ENCODE measurements around the gene IFT20.

The IFT20 gene

DNA sequence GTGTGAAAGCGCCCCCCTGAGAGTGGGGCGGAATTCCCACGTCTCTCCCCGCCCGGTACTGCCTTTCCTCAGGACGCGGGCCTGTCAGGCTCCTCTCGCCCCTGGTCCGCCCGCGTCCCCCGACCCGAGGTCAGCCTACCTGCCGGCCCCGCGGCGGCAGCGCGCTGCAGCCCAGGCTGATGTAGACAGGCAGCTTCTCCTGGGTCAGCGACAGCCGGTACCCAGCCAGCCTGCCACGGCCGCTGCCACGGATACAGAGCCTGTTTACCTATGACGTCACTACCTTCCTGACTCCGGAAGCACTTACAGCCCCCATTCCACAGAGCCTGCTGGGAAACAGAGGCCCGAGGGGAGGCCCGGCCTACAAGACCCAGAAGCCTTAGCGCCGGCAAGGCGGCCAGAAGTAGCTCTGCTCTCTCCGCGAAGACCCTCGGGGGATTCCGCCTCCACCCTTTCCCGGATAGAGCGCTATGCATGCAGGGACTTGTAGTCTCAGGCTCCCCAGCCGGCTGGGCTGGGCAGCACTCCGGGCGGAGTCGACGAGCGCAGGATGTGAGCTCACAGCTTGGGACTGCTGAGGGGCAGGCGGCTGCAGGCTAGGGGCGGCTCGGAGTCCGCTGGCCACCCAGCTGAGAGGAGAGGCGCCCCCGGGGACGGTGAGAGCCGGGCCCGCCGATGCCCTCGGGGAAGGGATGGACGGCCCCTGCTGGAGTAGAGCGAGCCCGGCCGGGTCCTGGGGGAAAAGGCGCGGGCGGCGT lies at the start of gene IFT20, which contains the start of gene TNFAIP1:
Gene IFT20 (minus strand): TSS at position 272 of the 758 bp plus-strand sequence. CDS start 3,487 bp downstream, outside the sequence.
Gene TNFAIP1 (plus strand): TSS at position 561 of the 758 bp plus-strand sequence. CDS start 3,761 bp downstream, outside the sequence.
- DNase-seq (ENCODE audit: low read depth) = peak; percentile 93

DNA sequence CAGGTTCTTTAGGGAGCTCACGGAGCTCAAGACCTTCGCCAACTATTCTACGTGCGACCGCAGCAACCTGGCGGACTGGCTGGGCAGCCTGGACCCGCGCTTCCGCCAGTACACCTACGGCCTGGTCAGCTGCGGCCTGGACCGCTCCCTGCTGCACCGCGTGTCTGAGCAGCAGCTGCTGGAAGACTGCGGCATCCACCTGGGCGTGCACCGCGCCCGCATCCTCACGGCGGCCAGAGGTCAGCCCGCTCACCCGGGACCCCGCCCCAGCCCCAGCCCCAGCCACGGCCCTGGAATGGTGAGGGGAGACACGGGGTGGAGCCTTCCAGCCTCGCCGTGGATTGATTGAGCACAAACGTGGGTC lies 49.7 kb upstream of the IFT20 start:
- DNase-seq (ENCODE audit: low read depth) = no peak

DNA sequence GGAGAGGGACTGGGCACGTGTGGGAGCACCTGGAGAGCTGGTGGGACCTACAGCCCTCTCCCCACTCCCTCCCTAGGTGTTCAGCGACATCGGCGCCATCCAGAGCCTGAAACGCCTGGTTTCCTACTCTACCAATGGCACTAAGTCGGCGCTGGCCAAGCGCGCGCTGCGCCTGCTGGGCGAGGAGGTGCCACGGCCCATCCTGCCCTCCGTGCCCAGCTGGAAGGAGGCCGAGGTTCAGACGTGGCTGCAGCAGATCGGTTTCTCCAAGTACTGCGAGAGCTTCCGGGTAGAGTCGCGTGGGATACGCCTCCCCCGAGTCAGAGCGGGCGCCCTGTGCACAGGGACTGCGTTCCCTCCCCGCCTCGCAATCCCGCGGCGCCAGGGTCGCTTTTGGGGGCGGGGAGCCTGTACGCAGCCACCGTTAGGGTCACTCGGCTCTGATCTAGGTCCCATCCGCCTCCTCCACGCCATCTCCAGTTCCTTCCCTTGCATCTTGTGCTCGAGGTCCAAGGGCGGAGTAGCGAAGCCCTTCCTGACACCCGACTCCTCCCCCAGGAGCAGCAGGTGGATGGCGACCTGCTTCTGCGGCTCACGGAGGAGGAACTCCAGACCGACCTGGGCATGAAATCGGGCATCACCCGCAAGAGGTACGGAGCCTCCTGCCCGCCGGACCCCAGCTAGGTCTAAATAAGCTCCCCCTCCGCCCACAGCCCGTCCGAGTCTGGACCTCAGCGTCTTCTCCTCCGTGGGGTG lies 49.2 kb upstream of the IFT20 start:
- peak; percentile 42 for DNase-seq (ENCODE audit: low read depth)

DNA sequence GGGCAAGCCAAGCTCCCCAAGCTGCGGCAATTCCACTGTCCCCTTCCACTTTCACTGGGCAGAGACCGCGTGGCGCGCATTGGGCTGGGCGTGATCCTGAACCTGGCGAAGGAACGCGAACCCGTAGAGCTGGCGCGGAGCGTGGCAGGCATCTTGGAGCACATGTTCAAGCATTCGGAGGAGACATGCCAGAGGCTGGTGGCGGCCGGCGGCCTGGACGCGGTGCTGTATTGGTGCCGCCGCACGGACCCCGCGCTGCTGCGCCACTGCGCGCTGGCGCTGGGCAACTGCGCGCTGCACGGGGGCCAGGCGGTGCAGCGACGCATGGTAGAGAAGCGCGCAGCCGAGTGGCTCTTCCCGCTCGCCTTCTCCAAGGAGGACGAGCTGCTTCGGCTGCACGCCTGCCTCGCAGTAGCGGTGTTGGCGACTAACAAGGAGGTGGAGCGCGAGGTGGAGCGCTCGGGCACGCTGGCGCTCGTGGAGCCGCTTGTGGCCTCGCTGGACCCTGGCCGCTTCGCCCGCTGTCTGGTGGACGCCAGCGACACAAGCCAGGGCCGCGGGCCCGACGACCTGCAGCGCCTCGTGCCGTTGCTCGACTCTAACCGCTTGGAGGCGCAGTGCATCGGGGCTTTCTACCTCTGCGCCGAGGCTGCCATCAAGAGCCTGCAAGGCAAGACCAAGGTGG lies 46.0 kb upstream of the IFT20 start:
- DNase-seq (ENCODE audit: low read depth) = no peak

DNA sequence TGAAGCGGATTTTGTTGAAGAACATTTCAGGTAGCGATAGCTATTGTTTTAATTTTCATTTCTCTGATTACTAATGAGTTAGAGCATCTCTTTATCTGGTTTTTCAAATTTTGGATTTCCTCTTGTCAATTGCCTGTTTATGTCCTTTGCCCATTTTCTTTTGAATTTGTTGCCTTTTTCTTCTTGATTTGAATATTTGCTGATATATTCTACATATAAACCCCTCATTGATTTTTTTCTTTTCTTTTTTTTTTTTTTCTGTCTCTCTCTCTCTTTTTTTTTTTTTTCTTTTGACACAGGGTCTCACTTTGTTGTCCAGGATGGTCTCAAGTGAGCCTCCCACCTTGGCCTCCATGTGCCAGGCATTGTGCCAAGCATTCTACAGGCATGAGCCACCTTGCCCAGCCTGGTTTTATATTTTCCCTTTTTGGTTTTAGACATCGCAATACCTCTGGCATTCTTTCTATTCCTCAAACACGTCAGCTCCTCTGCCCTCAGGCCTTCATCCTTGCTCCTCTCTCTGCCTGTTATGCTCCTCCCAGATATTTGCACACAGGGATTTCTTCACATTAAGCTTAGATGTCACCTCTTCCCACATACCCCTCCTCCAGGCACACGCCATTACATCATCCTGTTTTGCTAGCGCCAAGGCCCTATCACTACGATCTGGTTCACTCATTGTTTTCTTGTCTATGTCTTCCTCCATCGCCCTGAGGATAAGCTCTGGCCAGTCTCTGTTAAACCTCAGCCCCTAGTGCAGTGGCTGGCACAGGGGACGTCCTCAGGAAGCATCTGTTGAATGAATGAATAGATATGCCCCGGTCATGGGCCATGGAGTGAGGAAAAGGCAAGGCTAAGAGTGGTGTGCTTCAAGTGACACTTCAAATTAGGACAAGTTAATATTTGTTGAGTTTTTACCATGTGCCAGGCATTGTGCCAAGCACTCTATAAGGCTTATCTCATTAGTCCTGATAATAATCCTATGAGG lies 44.8 kb upstream of the IFT20 start:
- no peak for DNase-seq (ENCODE audit: low read depth)

- no peak for DNase-seq (ENCODE audit: low read depth)
Measured at GRCh38 chr17:28372945-28373274, 37.6 kb upstream of the IFT20 start.

- no peak for DNase-seq (ENCODE audit: low read depth)
Measured at GRCh38 chr17:28372203-28372944, 37.1 kb upstream of the IFT20 start.

DNA sequence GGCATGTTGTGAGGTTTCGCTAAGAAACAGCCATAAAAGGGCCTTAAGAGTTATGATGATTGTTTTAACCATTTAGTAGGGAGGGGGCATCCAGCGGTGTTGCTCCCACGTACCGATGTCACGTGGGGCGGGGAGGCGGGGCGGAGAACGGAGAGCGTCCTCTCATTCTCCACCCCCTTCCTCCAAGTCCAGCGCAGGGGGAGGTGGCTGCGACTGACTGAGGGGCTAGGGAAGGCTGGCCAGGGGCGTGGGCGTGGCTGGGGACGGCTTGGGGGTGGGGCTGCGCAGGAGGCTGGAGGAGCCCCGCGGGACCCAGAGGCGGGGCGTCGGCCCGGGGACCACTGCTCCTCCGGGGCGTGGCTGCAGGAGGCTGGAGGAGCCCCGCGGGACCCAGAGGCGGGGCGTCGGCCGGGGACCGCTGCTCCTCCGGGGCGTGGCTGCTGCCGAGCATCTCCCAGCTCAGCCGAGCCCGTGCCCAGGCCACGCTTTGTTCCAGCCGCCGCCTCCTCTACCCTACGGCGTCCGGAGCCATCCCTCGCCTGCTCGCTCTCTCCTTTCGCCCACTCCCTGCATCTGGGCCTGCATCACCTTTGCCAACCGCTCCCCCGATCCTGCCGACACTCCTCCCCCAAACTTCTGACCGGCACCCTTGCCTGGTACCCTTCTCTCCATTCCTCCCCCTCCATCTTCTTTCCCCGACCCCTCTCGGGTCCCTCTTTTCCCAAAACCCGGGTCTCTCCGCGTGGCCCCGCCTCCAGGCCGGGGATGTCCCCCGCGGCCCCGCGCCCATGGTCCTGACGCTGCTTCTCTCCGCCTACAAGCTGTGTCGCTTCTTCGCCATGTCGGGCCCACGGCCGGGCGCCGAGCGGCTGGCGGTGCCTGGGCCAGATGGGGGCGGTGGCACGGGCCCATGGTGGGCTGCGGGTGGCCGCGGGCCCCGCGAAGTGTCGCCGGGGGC lies 36.3 kb upstream of the IFT20 start, which contains the start of gene SARM1:
Gene SARM1 (plus strand): TSS at position 450 of the 958 bp plus-strand sequence. CDS start 339 bp downstream, at position 789.
- DNase-seq (ENCODE audit: low read depth) = peak; percentile 72

DNA sequence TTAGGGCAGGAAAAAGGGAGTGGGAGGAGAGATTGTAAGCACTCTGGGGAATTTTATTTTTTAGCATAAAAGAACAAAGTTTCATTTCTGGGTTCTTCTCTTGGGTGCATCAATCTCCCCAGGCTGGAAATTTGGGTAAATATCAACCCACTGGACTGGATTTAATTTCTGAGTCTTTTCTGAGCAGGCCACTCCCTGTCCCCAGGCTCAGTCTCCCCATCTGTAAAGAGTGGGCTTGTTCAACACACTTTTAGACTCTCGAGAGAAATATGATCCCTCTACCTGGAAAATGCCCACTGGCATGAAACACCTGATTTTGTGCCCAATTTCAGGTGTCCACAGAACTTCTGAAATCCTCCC lies 35.5 kb upstream of the IFT20 start:
- no peak for DNase-seq (ENCODE audit: low read depth)

DNA sequence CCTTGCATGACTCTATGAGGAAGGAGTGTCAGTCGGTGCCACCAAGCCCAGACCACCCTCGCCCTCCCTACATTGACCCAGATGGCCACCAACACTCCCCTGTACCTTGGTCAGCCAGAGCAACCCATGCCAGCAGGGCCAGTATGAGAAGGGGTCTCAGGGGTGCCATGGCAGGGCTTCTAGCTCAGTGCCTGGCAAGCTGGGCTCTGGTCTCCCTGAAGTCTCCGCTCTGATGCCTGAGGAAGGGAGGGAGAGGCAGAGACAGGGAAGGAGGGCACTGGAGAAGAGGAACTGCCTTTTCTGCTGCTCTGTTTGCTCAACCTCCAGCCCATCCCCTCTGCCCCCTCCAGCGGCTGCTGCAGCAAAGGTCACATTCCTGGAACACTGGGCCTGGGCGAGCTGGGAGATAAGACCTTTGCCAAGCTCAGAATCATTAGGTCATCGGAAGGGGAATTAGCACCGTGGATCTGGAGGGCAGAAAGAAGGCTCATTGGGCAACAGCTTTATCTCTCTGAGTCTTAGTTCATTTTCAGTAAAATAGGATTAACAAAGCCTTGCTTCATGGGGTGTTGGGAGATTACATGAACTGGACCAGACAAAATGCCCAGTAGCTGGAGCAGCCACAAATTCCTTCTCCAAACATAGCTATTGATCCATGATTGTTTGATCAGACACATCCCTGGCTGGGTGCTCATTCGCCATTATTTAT lies 34.9 kb upstream of the IFT20 start, which contains the start of gene VTN:
Gene VTN (minus strand): TSS at position 273 of the 709 bp plus-strand sequence. CDS start 104 bp downstream, at position 169.
- DNase-seq (ENCODE audit: low read depth) = no peak

DNA sequence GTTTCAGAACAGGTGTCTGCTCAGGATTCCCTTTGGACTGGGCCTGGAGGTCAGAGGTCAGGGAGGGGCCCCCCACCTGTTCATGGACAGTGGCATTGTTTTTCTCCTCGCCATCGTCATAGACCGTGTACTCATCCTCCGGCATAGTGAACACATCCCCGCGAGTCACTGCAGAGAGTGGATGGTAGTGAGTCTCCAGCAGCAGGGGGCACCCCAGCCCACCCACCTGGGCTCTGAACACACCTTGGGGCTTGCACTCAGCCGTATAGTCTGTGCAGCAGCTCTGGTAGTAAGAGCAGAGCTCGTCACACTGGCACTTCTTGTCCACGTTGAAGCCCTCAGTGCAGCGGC lies 34.4 kb upstream of the IFT20 start:
- no peak for DNase-seq (ENCODE audit: low read depth)

DNA sequence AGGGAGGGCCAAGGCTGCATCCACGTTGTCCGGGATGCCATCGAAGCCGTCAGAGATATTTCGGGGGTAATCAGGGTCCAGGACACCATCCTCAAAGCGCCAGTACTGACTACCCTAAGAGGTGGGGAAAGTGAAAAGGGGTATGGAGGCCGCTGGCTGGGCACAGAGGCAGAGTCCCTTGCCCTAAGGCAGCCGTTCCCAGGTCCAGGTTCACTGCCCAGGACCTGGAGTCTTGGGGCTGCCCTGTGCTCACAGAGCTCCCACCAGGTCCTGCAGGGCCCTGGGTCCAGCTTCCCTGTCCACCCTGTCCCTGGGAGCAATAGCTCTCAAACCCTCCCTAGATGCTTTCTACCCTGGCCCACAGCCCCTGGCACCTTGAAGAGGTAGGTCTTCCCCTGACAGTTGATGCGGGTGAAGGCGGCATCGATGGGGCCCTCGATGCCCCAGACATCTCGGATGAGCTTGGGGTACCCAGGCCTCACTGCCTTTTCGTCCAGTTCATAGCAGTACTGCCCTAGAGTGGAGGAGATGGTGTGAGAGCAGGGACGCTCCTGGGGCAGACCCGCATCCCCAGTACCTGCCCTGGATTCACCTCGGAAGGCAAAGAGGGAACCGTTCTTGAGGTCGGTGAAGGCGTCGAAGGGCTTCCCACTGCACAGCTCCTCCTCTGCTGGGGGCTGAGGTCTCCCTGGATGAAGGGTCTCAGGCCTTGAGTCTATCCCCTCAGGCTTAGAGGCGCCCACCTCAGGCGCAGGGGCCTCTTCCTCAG lies 33.8 kb upstream of the IFT20 start:
- DNase-seq (ENCODE audit: low read depth) = no peak

DNA sequence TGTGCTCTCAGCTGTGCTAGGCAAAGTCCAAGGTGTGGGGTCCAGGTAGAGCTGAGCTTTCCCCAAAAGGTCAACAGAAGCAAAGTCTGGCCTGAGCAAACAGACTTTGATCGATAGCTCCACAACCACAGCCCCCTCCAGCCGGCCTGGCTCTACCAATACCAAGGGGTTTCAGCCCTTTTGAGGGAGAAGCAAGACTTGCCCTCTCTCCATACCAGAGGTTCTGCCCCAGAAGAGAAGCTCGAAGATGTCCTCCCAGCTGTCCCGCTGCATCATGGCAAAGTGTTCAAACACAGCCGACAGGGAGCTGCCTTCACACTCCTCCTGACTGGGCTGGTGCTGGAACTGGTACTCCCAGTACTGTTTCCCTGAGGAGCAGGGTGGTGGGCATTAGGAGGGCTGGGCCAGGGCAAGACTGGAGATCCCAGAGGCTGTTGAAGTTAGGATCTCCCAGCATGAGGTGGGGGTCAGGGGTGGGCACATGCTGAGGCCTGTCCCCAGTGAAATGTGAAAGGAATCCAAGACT lies 33.1 kb upstream of the IFT20 start:
- DNase-seq (ENCODE audit: low read depth) = no peak

DNA sequence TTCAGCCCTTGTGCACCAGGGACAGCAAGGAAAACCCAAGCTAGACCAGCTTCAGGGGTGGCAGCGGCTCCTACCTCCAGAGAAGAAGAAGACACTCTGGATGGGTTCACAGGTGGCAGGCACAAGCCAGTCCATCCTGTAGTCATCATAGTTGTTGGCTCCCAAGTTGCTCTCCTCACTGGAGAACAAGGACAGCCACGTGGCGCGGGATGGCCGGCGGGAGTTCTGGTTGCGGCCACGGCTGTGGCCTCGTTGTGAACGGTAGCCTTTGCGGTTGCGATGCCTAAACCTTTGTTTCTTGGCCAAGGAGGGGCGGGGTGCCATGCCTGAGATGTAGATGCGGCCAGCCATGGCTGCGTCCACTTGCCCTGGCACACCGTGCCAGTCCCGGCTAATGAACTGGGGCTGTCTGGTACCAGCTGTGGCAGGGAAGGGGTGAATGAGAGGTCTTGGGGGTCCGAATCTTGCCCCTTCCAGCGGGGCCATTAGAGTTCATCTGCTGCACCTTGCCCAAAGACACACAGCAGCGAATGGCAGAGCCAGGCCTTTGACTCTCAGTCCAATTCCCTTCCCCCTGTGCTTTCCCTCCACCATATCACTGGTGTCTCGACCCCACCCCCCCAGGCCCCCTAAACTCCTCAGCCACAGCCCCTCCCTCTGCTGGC lies 32.5 kb upstream of the IFT20 start:
- no peak for DNase-seq (ENCODE audit: low read depth)

DNA sequence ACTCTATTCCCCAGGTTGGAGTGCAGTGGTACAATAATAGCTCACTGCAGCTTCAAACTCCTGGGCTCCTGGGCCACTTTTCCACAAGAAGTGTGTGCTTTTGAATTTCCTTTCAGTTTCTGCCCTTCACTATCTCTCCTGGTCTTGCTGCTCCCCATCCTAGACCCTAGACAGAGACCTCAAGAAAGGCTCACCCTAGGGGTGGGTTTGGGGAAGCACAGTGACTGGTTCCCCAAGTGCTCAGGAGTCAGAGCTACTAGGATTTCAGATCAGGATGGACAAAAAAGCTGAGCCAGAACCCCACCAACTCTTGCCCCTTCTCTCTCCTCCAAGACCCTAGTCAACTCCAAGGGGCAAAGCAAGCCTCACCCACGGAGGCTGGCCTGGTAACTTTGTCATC lies 31.3 kb upstream of the IFT20 start:
- no peak for DNase-seq (ENCODE audit: low read depth)

DNA sequence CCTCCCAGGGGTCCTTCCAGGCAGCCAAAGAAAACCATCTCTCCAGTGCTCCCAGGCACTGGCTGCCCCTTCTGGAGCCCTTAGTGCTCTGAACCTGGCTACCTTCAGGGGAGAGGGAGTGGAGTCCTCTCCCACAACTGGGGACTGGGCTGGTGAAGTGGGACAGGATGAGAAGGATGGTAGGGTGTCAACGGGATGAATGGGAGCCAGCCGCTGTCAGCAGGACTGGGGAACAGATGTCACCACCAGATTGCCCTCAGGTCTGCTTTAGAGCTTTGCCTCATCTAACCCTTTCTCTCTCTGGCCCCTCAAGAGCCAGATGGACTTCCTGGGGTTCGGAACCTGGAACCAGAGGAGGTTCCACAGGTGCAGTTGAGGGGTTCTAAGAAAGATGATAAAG lies 30.2 kb upstream of the IFT20 start:
- no peak for DNase-seq (ENCODE audit: low read depth)

DNA sequence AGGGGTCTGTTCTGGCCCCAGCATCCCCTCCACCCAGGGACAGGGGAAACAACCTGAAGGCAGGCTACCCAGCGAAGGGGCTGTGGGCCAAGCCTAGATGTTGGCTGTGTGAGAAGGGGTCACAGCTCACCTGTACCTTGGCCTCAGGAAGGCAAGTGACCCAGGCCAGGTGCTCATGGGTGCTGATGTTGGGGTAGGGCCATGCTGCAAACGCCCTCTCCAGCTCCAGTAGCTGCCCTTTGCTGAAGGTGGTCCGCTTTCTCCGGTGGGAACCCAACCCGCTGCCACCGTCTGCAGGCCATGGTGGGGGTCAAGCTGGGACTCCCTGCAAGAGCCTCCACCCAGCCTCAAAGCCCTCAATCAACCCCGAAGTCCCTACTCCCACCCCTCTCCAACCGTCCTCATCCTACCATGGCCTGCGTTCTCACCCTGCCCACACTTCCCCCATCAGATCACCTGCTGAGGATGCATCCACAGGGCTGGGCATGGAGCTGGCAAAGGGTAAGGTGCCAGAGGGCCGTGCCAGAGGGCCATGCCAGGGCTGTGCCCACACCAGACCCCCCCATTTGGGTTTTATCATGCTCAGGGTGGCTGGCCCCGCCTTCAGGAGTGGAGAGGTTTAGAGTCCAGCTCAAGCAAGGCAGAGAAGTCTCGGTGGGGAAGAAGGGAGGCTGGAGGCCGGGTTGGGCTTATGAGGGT lies 29.5 kb upstream of the IFT20 start, which contains the start of gene SEBOX:
Gene SEBOX (minus strand): TSS at position 535 of the 699 bp plus-strand sequence. CDS start 48 bp downstream, at position 487.
- DNase-seq (ENCODE audit: low read depth) = no peak
